ENCODE measurements around the gene SPTBN5.

Gene SPTBN5

DNA sequence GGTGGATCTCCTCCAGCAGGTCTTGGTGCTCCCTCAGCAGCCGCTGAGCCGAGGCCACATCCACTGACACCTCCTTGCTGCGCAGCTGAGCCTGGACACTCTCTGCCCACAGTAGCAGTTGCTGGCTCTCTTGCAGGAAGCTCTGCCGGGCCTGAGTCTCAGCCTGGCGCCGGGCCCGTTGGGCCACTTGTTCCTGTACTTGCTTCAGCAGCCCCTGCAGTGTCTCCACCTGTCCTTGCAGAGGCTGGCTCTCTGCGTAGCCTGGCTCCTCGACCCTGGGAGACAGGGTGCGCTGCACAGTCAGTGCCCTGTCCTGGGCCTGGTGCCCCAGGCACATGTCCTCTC lies 15.5 kb downstream of the SPTBN5 start:
- POLR2A ChIA-PET = no interaction called here
- DNase-seq (ENCODE audit: extremely low spot score) = no peak
- CTCF ChIA-PET = no interaction called here
- TF ChIP-seq, protein P1, sequence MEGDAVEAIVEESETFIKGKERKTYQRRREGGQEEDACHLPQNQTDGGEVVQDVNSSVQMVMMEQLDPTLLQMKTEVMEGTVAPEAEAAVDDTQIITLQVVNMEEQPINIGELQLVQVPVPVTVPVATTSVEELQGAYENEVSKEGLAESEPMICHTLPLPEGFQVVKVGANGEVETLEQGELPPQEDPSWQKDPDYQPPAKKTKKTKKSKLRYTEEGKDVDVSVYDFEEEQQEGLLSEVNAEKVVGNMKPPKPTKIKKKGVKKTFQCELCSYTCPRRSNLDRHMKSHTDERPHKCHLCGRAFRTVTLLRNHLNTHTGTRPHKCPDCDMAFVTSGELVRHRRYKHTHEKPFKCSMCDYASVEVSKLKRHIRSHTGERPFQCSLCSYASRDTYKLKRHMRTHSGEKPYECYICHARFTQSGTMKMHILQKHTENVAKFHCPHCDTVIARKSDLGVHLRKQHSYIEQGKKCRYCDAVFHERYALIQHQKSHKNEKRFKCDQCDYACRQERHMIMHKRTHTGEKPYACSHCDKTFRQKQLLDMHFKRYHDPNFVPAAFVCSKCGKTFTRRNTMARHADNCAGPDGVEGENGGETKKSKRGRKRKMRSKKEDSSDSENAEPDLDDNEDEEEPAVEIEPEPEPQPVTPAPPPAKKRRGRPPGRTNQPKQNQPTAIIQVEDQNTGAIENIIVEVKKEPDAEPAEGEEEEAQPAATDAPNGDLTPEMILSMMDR (IDR thresholded peaks at IDR 0.05; ENCODE audit: control extremely low read depth, extremely low read depth, low read depth, missing control alignments) = no peak

DNA sequence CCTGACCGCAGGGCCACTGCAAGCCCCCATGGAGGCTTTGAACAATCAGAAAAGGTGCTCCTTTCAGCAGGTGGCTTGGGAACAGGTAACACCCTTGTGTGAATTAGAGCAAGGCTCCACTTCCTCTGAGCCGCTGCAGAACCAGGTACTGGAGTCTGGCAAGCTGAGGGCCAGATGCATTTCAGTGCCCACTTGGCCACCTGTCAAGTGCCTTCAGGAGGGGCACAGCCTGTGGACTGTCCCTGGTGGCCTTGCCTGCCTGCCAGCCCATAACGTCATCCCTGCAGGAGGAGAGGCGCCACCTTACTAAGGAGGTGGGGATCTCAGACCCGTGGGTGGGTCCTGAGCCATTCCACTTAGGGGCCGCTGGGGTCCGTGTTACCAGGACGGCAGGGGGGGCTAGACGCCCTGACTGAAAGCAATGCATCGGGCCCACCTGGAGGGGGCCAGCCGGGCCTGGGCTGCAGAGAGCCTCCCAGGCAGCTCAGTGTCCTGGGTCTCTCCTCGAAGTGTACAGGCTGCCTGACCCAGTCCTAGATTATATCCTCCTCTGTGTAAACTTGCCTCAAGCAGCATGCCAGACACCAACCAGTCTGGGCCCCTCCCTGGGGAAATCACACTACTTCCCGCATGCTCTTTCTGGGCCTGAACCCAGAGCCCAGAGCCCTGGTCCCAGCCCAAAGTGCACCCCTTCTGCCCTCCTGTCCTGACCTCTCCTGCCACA lies 16.1 kb downstream of the SPTBN5 start:
- TF ChIP-seq, protein P1 (IDR thresholded peaks at IDR 0.05; ENCODE audit: control extremely low read depth, extremely low read depth, low read depth, missing control alignments) = no peak
- CTCF ChIA-PET = interaction anchor here (2.0 kb wide), 1 partner anchor 13 kb away, joined by 5 read pairs; no protein-coding TSS in a partner anchor
- POLR2A ChIA-PET = no interaction called here
- no peak for DNase-seq (ENCODE audit: extremely low spot score)

DNA sequence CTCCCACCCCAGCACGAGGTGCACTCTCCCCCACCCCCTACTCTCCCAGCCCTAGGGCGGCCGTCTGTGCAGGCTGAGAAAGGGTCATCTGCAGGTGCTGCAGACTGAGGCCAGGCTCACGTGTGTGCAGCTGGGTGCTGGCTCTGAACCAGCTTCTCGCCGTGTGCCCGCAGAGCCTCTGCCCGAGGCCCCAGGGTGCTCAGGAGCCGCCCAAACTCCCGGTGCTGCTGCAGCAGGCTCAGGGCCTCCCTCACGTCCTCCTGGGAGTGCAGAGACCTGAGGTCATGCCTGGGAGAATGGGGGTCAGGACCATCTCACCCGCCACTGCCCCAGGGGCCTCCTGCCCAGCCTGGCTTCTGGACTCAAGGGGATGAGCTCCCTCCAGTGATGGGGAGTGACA lies 17.2 kb downstream of the SPTBN5 start:
- POLR2A ChIA-PET = no interaction called here
- DNase-seq (ENCODE audit: extremely low spot score) = no peak
- TF ChIP-seq, protein P1 (IDR thresholded peaks at IDR 0.05; ENCODE audit: control extremely low read depth, extremely low read depth, low read depth, missing control alignments) = no peak
- CTCF ChIA-PET = interaction anchor here (1.0 to 2.0 kb wide), 4 partner anchors 11 to 60 kb away, joined by 3 to 5 read pairs (median 4); no protein-coding TSS in a partner anchor

DNA sequence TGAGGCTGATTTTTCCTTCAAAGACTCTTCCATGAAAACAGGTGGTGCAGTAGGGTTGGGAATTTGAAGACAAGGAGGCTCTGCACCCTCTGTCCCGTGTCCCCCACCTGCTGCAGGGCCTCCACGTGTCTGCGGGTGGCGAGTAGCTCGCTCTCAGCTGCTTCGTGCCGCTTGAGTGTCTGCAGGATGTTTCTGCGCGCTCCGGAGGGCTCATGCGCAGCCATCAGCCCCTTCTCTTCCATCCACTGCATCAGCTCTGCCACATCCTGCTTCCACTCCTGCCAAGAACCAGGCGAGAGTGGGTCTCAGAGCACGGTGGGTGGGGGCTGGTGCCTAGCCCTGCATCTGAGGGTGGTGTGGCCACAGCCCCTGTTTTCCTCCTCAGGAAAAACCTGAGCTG lies 17.8 kb downstream of the SPTBN5 start:
- ChIA-PET POLR2A (no interaction called here), CTCF (interaction anchor here (1.0 to 2.0 kb wide), 5 partner anchors 12 to 61 kb away, joined by 3 to 5 read pairs (median 3); partner anchors contain the start of gene SPTBN5)
- TF ChIP-seq, protein P1 (IDR thresholded peaks at IDR 0.05; ENCODE audit: control extremely low read depth, extremely low read depth, low read depth, missing control alignments) = no peak
- DNase-seq (ENCODE audit: extremely low spot score) = no peak

DNA sequence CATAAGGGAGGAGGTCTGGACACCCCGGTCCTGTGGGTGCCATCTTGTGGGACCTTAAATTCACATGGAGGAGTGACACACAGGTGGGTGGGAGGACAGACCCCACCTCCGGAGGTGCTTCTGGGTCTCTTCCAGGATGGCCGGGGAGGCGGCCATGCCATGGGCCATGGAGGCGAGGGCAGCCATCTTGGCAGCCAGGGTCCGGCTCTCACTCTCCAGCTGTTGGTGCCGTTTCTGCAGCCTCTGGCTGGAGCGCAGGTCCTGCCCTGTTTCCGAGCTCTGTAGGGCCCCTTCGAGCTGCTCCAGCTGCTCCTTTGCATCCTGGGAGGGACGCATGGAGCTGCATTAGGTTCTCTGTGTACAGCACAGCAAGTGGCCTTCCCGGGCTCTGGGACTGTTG lies 19.1 kb downstream of the SPTBN5 start:
- POLR2A ChIA-PET = no interaction called here
- CTCF ChIA-PET = interaction anchor here (0.8 to 1.4 kb wide), 2 partner anchors 10 to 13 kb away, joined by 3 to 4 read pairs; no protein-coding TSS in a partner anchor
- TF ChIP-seq, protein P1 (IDR thresholded peaks at IDR 0.05; ENCODE audit: control extremely low read depth, extremely low read depth, low read depth, missing control alignments) = no peak
- DNase-seq (ENCODE audit: extremely low spot score) = no peak

DNA sequence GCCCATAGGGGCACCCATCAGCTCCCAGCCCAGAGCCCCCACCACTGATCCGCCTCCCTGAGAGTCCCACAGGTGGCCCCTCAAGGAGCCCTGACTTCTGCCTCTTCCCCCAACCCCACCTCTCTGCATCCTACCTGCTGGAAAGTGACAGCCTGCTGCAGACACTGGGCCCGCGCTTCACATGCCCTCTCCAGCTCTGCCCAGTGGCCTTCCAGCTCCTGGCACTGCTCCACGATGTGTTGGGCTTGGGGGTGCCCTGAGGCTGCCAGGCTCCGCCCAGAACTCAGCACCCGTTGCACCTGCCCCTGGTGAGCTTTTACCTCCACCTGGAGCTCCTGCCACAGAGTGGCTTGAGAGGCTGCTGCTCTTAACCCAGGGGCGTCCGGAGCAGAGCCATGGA lies 20.1 kb downstream of the SPTBN5 start:
- ChIA-PET POLR2A (no interaction called here), CTCF (interaction anchor here (0.8 to 1.6 kb wide), 4 partner anchors 9 to 30 kb away, joined by 3 to 6 read pairs (median 4); no protein-coding TSS in a partner anchor)
- no peak for DNase-seq (ENCODE audit: extremely low spot score)
- TF ChIP-seq, protein P1 (IDR thresholded peaks at IDR 0.05; ENCODE audit: control extremely low read depth, extremely low read depth, low read depth, missing control alignments) = no peak

Data from GM10248 (cell line).